ENCODE data around the gene DAPK3.
"Not testable (repeated sequence)": the region's sequence is repeated elsewhere in the genome, so short reads cannot be mapped to it uniquely, and the experiment has no call there.

DAPK3 gene

DNA sequence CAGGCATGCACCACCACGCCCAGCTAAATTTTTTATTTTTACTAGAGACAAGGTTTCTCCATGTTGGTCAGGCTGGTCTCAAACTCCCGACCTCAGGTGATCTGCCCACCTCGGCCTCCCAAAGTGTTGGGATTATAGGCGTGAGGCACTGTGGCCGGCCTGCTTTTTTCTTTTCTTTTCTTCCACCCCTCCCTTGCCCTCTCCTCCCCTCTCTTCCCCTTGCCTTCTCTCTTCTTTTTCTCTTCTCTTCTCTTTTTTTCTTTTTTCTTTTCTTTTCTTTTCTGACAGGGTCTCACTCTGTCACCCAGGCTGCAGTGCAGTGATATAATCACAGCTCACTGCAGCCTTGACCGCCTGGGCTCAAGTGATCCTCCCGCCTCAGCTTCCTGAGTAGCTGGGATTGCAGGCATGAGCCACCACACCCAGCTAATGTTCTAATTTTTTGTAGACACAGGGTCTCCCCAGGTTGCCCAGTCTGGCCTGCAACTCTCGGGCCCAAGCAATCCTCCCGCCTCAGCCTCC is 18.1 kb downstream of the DAPK3 start:
- DNase-seq: not testable (repeated sequence)

DNA sequence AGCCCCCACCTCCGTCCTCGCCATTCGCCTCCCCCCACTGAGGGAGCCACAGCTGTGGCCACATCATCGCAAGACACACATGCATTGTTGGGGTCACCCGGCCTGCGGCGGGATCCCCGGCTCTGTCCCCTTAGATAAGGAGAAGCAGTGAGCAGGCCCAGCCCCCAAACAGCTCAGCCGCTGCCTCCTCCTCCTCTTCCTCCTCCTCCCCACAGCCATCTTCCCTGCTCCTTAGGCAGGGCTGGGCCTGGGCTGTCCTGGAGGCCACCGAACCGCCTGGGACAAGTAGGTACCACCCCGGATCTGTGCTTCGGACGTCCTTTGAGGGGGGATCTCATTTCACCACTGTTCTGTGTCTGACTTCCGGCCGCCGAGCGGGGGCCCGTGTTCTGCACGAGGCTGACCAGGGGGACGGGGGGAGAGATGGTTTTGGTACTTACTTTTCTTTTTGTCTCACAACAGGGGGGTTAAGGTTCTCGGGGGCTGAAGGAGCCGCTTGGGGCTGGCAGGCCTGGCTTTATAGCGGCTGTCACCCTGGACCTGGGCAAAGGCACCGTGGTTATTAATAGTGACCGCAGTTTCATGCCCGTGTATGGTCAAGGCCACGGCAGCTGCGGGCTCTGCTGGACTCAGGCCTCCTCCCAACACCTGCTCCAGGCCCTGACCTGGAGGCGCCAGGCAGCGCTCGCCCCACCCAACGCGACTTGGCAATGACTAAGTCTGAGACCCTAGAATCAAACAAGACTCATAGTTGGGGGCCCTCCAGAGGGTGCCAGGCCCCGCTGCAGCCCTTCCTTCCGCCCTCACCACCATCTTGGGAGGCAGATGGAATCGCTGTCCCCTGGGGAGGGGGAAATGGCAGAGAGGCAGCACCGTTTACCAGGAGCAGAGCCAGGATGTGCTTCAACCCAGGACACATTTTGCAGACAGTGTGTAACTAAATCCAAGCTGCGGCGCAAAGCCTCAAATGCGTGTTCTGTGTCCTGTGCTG is 19.7 kb downstream of the DAPK3 start:
- no peak for DNase-seq

- no peak for DNase-seq
Measured at GRCh38 chr19:3949997-3950859, 20.7 kb downstream of the DAPK3 start.

- no peak for DNase-seq
Measured at GRCh38 chr19:3949294-3949693, 21.6 kb downstream of the DAPK3 start.

DNA sequence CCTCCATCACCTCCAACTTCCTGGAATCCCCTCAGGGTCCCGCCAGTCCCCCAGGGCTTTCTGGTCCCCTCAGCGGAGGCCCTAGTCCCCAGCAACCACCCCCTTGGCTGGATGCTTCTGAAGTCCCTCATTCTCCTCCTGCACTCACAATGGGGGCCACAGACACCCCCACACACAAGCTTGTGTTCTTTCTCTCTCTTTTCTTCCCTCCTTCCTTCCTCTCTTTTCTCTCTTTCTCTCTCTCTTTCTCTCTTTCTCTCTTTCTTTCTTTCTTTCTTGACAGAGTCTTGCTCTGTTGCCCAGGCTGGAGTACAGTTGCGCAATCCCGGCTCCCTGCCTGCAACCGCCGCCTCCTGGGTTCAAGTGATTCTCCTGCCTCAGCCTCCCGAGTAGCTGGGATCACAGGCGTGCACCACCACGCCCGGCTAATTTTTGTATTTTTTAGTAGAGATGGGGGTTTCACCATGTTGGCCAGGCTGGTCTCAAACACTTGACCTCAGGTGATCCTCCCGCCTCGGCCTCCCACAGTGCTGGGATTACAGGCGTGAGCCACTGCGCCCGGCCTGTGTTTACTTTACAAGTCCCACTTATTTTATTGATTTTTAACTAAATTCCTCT is 23.5 kb downstream of the DAPK3 start:
- not testable (repeated sequence) for DNase-seq

- no peak for DNase-seq
Measured at GRCh38 chr19:3945838-3946237, 25.1 kb downstream of the DAPK3 start.

GRCh38 chr19:3944018-3944721 is 26.7 kb downstream of the DAPK3 start:
- no peak for DNase-seq

- DNase-seq: no peak
Measured at GRCh38 chr19:3942790-3943409, 28.0 kb downstream of the DAPK3 start.

- not testable (repeated sequence) for DNase-seq
Measured at GRCh38 chr19:3938300-3938950, 32.5 kb downstream of the DAPK3 start.

- DNase-seq: no peak
Measured at GRCh38 chr19:3936506-3937442, 34.1 kb downstream of the DAPK3 start.

DNA sequence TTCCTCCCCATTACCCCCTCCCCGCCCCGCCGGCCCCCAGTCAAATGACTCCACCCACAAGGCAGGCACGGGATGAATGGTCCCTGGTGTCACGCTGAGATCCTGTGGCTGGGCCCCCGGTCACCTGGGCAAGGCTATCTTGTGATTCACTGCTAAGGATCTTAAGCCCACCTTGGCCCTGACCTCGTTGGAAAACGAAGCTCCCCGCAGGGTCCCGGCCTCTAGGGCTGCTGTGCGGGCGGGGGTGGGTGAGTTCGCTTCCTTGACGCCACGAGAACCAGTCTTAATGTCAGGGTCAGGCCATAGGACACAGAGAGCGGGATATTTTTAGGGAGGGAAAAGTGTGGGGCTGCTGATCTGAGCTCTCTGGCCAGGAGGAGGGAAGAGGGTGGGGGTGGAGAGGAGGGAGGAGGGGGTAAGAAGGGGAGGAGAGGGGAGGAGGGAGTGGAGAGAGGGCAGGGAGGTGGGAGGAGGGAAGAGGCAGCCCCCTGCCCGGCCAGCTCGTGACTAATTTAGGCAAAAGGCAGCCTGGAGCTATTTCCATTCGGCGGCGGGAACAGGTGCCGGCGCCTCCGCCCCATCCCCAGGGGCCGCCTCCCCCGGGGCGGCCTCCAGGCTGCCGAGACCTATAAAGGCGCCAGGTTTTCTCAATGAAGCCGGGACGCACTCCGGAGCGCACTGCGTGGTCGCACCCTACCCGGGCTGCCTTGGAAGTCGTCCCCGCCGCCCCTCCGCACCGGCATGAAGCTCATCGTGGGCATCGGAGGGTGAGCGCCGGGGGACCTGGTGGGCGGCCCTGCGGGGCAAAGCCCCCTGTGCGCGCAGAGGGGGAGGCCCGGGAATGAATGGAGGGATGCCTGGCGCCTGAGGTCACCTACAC is 37.7 kb downstream of the DAPK3 start, which contains the start of gene NMRK2:
Gene NMRK2 (plus strand): TSS at position 139 of the 880 bp plus-strand sequence. CDS start 603 bp downstream, at position 742.
- no peak for DNase-seq

DNA sequence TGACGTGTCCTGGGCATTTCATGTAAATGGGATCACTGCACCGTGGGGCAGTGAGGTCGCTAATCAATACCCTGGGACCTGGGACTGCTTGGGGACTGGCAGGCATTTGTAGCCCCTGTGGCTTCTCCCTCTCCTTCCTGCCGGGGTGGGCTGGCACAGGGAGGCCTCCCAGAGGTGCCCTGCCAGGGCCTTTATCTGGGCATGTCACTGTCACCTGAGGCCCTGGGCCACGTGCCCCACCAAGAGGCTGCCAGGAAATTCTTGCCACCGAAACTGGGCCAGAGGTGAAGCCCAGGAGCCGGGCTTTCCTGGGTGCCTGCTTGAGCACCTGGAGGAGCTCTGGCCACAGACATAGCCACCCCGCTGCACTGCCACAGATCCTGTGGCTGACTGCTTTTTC is 39.9 kb downstream of the DAPK3 start:
- no peak for DNase-seq

DNA sequence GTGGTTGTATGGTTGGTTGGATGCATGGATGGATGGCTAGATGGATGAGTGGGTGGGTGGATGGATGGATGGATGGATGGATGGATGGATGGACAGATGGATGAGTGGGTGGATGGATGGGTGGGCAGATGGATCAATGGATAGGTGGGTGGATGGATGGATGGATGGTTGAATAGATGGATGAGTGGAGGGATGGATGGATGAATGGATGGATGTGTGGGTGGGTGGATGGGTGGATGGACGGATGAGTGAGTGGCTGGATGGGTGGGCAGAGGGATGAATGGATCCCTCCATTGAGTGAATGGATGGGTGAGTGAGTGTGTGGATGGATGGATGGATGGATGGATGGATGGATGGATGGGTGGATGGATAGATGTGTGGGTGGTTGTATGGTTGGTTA is 47.0 kb downstream of the DAPK3 start:
- DNase-seq: no peak

DNA sequence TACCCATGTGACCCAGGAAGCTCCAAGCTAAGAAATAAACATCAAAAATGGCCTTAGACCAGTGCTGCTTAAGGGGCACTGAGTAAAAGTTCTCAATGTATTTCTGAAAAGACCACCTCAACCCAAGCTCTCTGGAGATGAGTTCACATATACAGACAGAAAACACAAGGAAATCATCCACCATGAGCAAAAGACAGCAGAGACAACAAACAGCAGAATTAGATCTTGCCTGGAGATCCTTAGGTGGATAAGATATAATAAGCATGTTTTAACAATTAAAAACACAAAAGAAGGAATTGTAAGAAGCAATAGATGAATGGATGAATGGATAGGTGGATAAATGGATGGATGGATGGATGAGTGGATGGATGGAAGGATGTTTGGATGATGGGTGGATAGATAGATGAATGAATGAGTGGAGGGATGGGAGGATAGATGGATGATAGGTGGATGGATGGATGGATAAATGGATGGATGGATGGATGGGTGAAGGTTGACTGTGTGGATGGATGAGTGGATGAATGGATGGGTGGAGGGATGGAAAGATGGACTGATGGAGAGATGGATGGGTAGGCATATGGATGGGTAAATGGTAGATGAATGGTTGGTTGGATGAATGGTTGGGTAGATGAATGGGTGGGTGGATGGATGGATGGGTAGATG is 47.7 kb downstream of the DAPK3 start:
- DNase-seq: no peak

DNA sequence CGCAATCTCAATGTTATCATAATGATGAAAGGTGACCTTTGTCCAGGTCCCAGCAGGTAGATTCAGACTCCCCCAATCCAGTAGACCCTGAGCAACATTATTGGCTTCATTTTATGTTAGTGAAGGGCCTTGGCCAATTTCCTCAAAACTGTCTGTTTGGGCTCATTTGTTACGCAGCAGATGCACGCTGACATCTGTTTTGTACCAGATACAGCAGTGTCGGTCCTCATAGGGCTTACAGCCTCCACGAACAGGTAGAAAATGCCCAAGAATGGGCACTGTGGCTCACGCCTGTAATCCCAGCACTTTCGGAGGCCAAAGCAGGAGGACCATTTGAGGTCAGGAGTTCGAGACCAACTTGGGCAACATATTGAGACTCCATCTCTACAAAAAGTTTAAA is 51.1 kb downstream of the DAPK3 start:
- DNase-seq: no peak

DNA sequence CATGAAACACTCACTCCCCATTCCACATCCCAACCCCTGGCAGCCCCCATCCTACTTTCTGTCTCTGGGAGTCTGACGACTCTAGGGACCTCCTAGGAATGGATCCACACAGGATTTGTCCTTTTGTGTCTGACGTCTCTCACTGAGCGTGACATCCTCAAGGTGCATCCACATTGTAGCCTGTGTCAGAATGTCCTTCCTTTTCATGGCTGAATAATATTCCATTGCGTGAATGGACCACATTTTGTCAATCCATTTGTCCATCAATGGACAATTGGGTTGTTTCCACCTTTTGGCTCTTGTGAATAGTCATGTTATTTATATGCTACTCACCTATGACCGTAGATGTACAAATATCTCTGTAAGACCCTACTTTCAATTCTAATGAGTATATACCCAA is 54.9 kb downstream of the DAPK3 start:
- DNase-seq: no peak

GRCh38 chr19:3914199-3914598 is 56.7 kb downstream of the DAPK3 start:
- no peak for DNase-seq

DNA sequence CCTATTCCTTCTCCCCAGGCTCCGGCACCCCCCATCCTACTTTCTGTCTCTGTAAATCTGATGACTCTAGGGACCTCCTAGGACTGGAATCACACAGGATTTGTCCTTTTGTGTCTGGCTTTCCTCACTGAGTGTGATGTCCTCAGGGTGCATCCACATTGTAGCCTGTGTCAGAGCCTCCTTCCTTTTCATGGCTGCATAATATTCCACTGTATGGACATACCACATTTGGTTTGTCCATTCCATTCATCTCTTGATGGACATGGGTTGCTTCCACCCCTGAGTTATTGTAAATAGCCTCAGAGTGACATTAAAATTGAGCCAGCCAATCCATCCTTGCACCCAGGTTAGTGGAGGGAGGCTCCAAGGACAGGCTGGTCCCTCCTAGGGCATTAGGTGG is 60.8 kb downstream of the DAPK3 start:
- no peak for DNase-seq

Measured in EL (cell line).